ENCODE data around the gene GBX1. TPM values are rescaled to one million over a fixed set of nuclear protein-coding genes. Genes with fewer than 3 reads are reported as not detected.

The GBX1 gene
- total RNA-seq, 1 experiment from 2014 or later, result not detected

DNA sequence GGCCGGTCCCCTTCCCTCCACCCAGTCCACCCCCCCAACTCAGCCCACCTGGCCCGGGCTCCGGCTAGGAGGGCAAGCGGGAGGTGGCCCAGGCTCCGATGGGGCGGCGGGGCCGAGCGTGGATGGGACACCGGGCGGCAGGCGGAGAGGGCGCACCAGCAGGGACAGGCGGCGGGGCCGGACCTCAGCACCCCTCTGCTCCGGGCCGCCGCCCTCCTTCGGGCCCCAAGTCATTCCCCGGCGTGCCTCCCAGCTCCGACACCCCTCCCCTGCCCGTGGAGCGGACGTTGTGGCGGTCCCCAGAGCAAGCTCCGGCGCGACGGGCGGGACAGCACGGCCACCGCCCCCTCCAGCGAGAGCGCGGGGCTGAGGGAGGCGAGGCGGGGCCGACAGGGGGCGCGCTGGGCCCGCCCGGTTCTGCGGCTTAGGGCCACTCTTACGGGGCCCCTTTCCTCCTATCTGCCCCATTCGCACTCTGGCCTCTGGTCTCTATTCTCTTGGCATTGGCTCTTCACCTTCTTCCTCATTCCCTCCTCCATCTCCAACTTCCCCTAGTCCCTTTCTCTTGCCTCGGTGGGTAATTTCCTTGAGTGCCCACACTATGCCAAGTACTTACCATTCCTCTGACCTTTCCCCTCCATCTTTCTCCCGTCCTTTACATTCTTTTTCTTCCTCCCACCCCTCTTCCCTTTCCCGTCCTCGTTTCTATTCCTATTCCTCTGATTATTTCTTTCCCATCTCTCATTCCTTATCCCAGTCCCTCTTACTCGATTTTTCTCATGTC, 701 bp upstream of the GBX1 start:
- Histone ChIP-seq H3K4ac (ENCODE audit: low read depth, low read length) (no peak overlapping the region), H2BK120ac (ENCODE audit: low read depth, low read length, poor library complexity, severe bottlenecking) (no peak overlapping the region), H3K27me3 (ENCODE audit: insufficient read depth, low read length) (peaks cover 44% of the 10 kb centered on the region), H3K23me2 (ENCODE audit: insufficient read length, low read depth, low read length, poor library complexity, severe bottlenecking) (peaks cover 10% of the 10 kb centered on the region), H3K18ac (ENCODE audit: insufficient read length, low read depth, low read length) (no peak overlapping the region), H3K9ac (ENCODE audit: extremely low read depth, insufficient read length, low read length) (no peak overlapping the region), H4K91ac (ENCODE audit: insufficient read length, low read depth, low read length) (no peak overlapping the region), H2BK5ac (ENCODE audit: insufficient read length, low read length) (no peak overlapping the region), H4K5ac (ENCODE audit: insufficient read length, low read depth, low read length) (no peak overlapping the region), H2BK12ac (ENCODE audit: insufficient read length, low read depth, low read length) (no peak overlapping the region), H3K56ac (ENCODE audit: insufficient read length, low read depth, low read length) (no peak overlapping the region), H3K23ac (ENCODE audit: insufficient read length, low read depth, low read length) (no peak overlapping the region), H3K79me1 (ENCODE audit: insufficient read depth, low read depth, low read length, poor library complexity, severe bottlenecking) (no peaks in the 10 kb centered on the region), H3K4me2 (ENCODE audit: insufficient read depth, insufficient read length, low read length) (peak overlapping the region; percentile 25), H4K20me1 (ENCODE audit: control insufficient read depth, insufficient read depth, insufficient read length) (no peaks in the 10 kb centered on the region), H4K8ac (replicated peaks; ENCODE audit: insufficient read length, low read depth, low read length) (no peak overlapping the region), H3K79me2 (ENCODE audit: insufficient read depth, low read length) (no peaks in the 10 kb centered on the region), H3K14ac (ENCODE audit: insufficient read depth, low read length) (no peak overlapping the region), H2AK5ac (ENCODE audit: insufficient read length, low read length) (no peak overlapping the region), H2AFZ (ENCODE audit: low read length) (no peak overlapping the region), H3K4me1 (ENCODE audit: insufficient read depth, low read length) (no peaks in the 10 kb centered on the region), H2BK20ac (ENCODE audit: low read depth, low read length, poor library complexity, severe bottlenecking) (no peak overlapping the region), H3T11ph (ENCODE audit: low read length) (no peak overlapping the region), H2BK15ac (ENCODE audit: low read depth, low read length) (no peak overlapping the region), H3K9me3 (ENCODE audit: control insufficient read depth, low read depth, low read length) (no peaks in the 10 kb centered on the region), H3K27ac (ENCODE audit: insufficient read length, low read depth, low read length) (no peak overlapping the region)
- H3K4me1 Mint-ChIP-seq, result peaks cover 8 to 17% of the 10 kb centered on the region in 2 experiments; a peak in 3 of 4 replicates
- 100% methylated on average over 2 of the region's 52 CpGs for WGBS (ENCODE audit: extremely low coverage, insufficient read length, low lambda C conversion rate)
- TF ChIP-seq, protein P1, sequence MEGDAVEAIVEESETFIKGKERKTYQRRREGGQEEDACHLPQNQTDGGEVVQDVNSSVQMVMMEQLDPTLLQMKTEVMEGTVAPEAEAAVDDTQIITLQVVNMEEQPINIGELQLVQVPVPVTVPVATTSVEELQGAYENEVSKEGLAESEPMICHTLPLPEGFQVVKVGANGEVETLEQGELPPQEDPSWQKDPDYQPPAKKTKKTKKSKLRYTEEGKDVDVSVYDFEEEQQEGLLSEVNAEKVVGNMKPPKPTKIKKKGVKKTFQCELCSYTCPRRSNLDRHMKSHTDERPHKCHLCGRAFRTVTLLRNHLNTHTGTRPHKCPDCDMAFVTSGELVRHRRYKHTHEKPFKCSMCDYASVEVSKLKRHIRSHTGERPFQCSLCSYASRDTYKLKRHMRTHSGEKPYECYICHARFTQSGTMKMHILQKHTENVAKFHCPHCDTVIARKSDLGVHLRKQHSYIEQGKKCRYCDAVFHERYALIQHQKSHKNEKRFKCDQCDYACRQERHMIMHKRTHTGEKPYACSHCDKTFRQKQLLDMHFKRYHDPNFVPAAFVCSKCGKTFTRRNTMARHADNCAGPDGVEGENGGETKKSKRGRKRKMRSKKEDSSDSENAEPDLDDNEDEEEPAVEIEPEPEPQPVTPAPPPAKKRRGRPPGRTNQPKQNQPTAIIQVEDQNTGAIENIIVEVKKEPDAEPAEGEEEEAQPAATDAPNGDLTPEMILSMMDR (conservative IDR thresholded peaks at IDR 0.05), result peak; percentile 97
- peaks cover 52% of the 10 kb centered on the region for H3K27me3 Mint-ChIP-seq (ENCODE audit: low read depth)
- H3K36me3 Mint-ChIP-seq (ENCODE audit: insufficient read depth in 1 of 3, low read depth in 3 of 3), result no peaks in the 10 kb centered on the region; a peak in 2 of 7 replicates
- H3K9me3 Mint-ChIP-seq, result peaks cover 10 to 13% of the 10 kb centered on the region in 2 experiments
- no peak overlapping the region for H3K27ac Mint-ChIP-seq
- peak; percentile 78 for DNase-seq
- H3K4me3 Mint-ChIP-seq, result peak overlapping the region; percentile 43 to 80
